PC-9 (cell line): ENCODE results near the gene PAX8. TPM values are rescaled to one million over a fixed set of nuclear protein-coding genes. Genes with fewer than 3 reads are reported as not detected.

Experiments
- BruUV-seq: library from RNA; stranded (reverse); fragments of 400-500 nt; replicated peaks from 2 replicates; lab custom pipeline; 2021; lab: Mats Ljungman, UMichigan
- CTCF ChIA-PET: fragments of 300-600 bp; sonication (Branson Sonifier 250); formaldehyde crosslinking; loops from one replicate; lab custom pipeline; 2022; ENCODE audit warnings: antibody characterized with exemption; lab: Charles Lee
- POLR2A ChIA-PET: fragments of 300-600 bp; sonication (Branson Sonifier 250); formaldehyde crosslinking; loops from one replicate; lab custom pipeline; 2022; ENCODE audit warnings: antibody characterized with exemption; ENCODE audit not compliant: unreplicated experiment; lab: Charles Lee
- DNase-seq, 2 experiments: peaks; one replicate each; pipeline versions ENCODE4 v3.0.0 to v3.0.0-alpha.2; 2015 to 2022; ENCODE audit warnings: mixed read lengths in 1 of 2
- H2AFZ ChIP-seq: fragments of 200-600 bp; sonication (generic); 2 replicates; pipeline ENCODE4 v1.8.1; 2017; ENCODE audit warnings: antibody characterized with exemption
- H3F3A ChIP-seq: fragments of 200-600 bp; sonication (generic); 2 replicates; pipeline ENCODE4 v1.8.1; 2017; ENCODE audit warnings: antibody characterized with exemption, mild to moderate bottlenecking, low read depth; ENCODE audit not compliant: insufficient read depth
- H3K27ac ChIP-seq: fragments of 200-600 bp; sonication (generic); 2 replicates; pipeline ENCODE4 v1.6.1; 2016; ENCODE audit warnings: mixed run types
- H3K27me3 ChIP-seq: fragments of 200-600 bp; sonication (generic); 2 replicates; pipeline ENCODE4 v1.6.1; 2016; ENCODE audit warnings: low read depth, mixed run types; ENCODE audit not compliant: insufficient read depth
- H3K36me3 ChIP-seq: fragments of 200-600 bp; sonication (generic); 2 replicates; pipeline ENCODE4 v1.6.1; 2016; ENCODE audit warnings: low read depth, mixed run types
- H3K4me1 ChIP-seq: fragments of 200-600 bp; sonication (generic); replicated peaks from 2 replicates; pipeline ENCODE4 v1.6.1; 2016; ENCODE audit warnings: mixed run types; ENCODE audit not compliant: insufficient read depth
- H3K4me2 ChIP-seq: fragments of 200-600 bp; sonication (generic); 2 replicates; pipeline ENCODE4 v1.6.1; 2017; ENCODE audit warnings: mixed run types
- H3K4me3 ChIP-seq: fragments of 200-600 bp; sonication (generic); 2 replicates; pipeline ENCODE4 v1.6.1; 2016; ENCODE audit warnings: mixed run types
- H3K79me2 ChIP-seq: fragments of 200-600 bp; sonication (generic); 2 replicates; pipeline ENCODE4 v1.6.1; 2017; ENCODE audit warnings: low read depth, mixed run types
- H3K9me2 ChIP-seq: fragments of 200-600 bp; sonication (generic); 2 replicates; pipeline ENCODE4 v1.8.1; 2017; ENCODE audit warnings: mild to moderate bottlenecking; ENCODE audit not compliant: insufficient read depth
- H3K9me3 ChIP-seq: fragments of 200-600 bp; sonication (generic); 2 replicates; pipeline ENCODE4 v1.8.1; 2016; ENCODE audit warnings: low read depth; ENCODE audit not compliant: insufficient read depth
- H4K20me1 ChIP-seq: fragments of 200-600 bp; sonication (generic); 2 replicates; pipeline ENCODE4 v1.8.1; 2017; ENCODE audit not compliant: insufficient read depth
- CTCF ChIP-seq: fragments of 200-600 bp; sonication (generic); conservative IDR thresholded peaks from 2 replicates; pipeline ENCODE4 v1.6.1; 2017; ENCODE audit warnings: mixed run types, antibody characterized with exemption, mild to moderate bottlenecking, moderate library complexity
- EZH2 ChIP-seq: fragments of 200-600 bp; sonication (generic); IDR thresholded peaks from 2 replicates; pipeline ENCODE4 v1.8.0; 2017; ENCODE audit warnings: antibody characterized with exemption, low read depth
- intact Hi-C: fragments of 100-400 bp; cut with micrococcal nuclease; formaldehyde crosslinking; loops from one replicate; pipeline ENCODE4 v1.10.0; 2022; ENCODE audit not compliant: unreplicated experiment
- total RNA-seq: library from RNA; stranded (reverse); gene quantifications from 2 replicates; pipeline ENCODE4 v1.2.3, GENCODE V29; 2021

Gene PAX8
- total RNA-seq, 1 experiment from 2014 or later, result 5.8 TPM

GRCh38 chr2:113232123-113232522 is 46.6 kb downstream of the PAX8 start:
- DNase-seq, result no peak
- Histone ChIP-seq H3K79me2 (peaks cover 10% of the 10 kb centered on the region), H3K4me3 (no peak overlapping the region), H3K36me3 (no peaks in the 10 kb centered on the region), H2AFZ (no peak overlapping the region), H3K27ac (no peak overlapping the region), H4K20me1 (no peaks in the 10 kb centered on the region), H3F3A (no peaks in the 10 kb centered on the region), H3K27me3 (no peaks in the 10 kb centered on the region), H3K4me2 (no peak overlapping the region), H3K4me1 (peaks cover 13% of the 10 kb centered on the region), H3K9me2 (no peaks in the 10 kb centered on the region), H3K9me3 (no peaks in the 10 kb centered on the region)
- CTCF ChIA-PET, result interaction anchor here (0.6 kb wide), 1 partner anchor 162 kb away, joined by 3 read pairs; no protein-coding TSS in a partner anchor
- POLR2A ChIA-PET, result no interaction called here
- BruUV-seq, result no TSS peak
- intact Hi-C loops, result no loop called here
- no peak for TF ChIP-seq CTCF
- TF ChIP-seq EZH2, result no peak

- Histone ChIP-seq H3K4me3 (no peak overlapping the region), H3K79me2 (no peaks in the 10 kb centered on the region; the same call in 1 of the 2 replicates), H3F3A (no peaks in the 10 kb centered on the region), H4K20me1 (no peaks in the 10 kb centered on the region), H3K4me2 (no peak overlapping the region), H3K9me2 (no peaks in the 10 kb centered on the region), H3K36me3 (no peaks in the 10 kb centered on the region), H3K9me3 (no peaks in the 10 kb centered on the region), H3K4me1 (peaks cover 11% of the 10 kb centered on the region), H2AFZ (no peak overlapping the region), H3K27ac (no peak overlapping the region), H3K27me3 (no peaks in the 10 kb centered on the region)
- no TSS peak for BruUV-seq
- intact Hi-C loops, result no loop called here
- POLR2A ChIA-PET, result no interaction called here
- CTCF ChIA-PET, result interaction anchor here (1.3 kb wide), 1 partner anchor 27 kb away, joined by 3 read pairs; no protein-coding TSS in a partner anchor
- no peak for DNase-seq
- TF ChIP-seq CTCF (no peak), EZH2 (no peak)
Observed at GRCh38 chr2:113231064-113231463, 47.7 kb downstream of the PAX8 start.

GRCh38 chr2:113230531-113230930 is 48.2 kb downstream of the PAX8 start:
- no peaks in the 10 kb centered on the region for H3K36me3 ChIP-seq
- H2AFZ ChIP-seq, result no peak overlapping the region
- H3K27me3 ChIP-seq, result no peaks in the 10 kb centered on the region
- intact Hi-C loops, result no loop called here
- no peaks in the 10 kb centered on the region; the same call in 1 of the 2 replicates for H3K79me2 ChIP-seq
- no peaks in the 10 kb centered on the region for H4K20me1 ChIP-seq
- POLR2A ChIA-PET, result no interaction called here
- TF ChIP-seq EZH2, result no peak
- H3K27ac ChIP-seq, result no peak overlapping the region
- no peak for DNase-seq
- peaks cover 13% of the 10 kb centered on the region for H3K4me1 ChIP-seq
- CTCF ChIA-PET, result interaction anchor here (1.3 kb wide), 1 partner anchor 26 kb away, joined by 3 read pairs; no protein-coding TSS in a partner anchor
- no TSS peak for BruUV-seq
- H3K4me2 ChIP-seq, result no peak overlapping the region
- H3K9me3 ChIP-seq, result no peaks in the 10 kb centered on the region
- no peaks in the 10 kb centered on the region for H3K9me2 ChIP-seq
- H3F3A ChIP-seq, result no peaks in the 10 kb centered on the region
- H3K4me3 ChIP-seq, result no peak overlapping the region

GRCh38 chr2:113229795-113230194 is 48.9 kb downstream of the PAX8 start:
- POLR2A ChIA-PET, result no interaction called here
- no peaks in the 10 kb centered on the region for H4K20me1 ChIP-seq
- H3F3A ChIP-seq, result peaks cover 6% of the 10 kb centered on the region; the same call in 1 of the 2 replicates
- no peak overlapping the region for H3K4me2 ChIP-seq
- H3K27me3 ChIP-seq, result no peaks in the 10 kb centered on the region
- intact Hi-C loops, result no loop called here
- H3K9me2 ChIP-seq, result no peaks in the 10 kb centered on the region
- H3K79me2 ChIP-seq, result no peaks in the 10 kb centered on the region; the same call in 1 of the 2 replicates
- no TSS peak for BruUV-seq
- H3K27ac ChIP-seq, result no peak overlapping the region
- DNase-seq, result no peak
- CTCF ChIA-PET, result no interaction called here
- H3K9me3 ChIP-seq, result no peaks in the 10 kb centered on the region
- peaks cover 18% of the 10 kb centered on the region for H3K4me1 ChIP-seq
- H2AFZ ChIP-seq, result no peak overlapping the region
- no peaks in the 10 kb centered on the region for H3K36me3 ChIP-seq
- TF ChIP-seq CTCF, result no peak
- TF ChIP-seq EZH2, result no peak
- H3K4me3 ChIP-seq, result no peak overlapping the region
